GM12878 (cell line): Measurements from ENCODE around the gene MYL11. TPM values are rescaled to one million over a fixed set of nuclear protein-coding genes. Genes with fewer than 3 reads are reported as not detected.

Source experiments
- ATAC-seq: fragments of 200-7000 bp; cut with Tn5 transposase; 3 replicates; pipeline ENCODE4 v1.9.1; 2020; ENCODE audit warnings: mild to moderate bottlenecking, moderate library complexity
- BruUV-seq: library from RNA; stranded (reverse); fragments of 400-500 nt; replicated peaks from 2 replicates; lab custom pipeline; 2021; lab: Mats Ljungman, UMichigan
- CTCF ChIA-PET: fragments of 300-600 bp; sonication (Branson Sonifier 250); formaldehyde crosslinking; extraction: SDS; loops from one replicate; lab custom pipeline; 2021; ENCODE audit warnings: inconsistent platforms; lab: Yijun Ruan, JAX
- POLR2A ChIA-PET: fragments of 350-600 bp; formaldehyde crosslinking; extraction: SDS; loops from one replicate; lab custom pipeline; 2021; ENCODE audit warnings: inconsistent platforms; lab: Charles Lee
- RAD21 ChIA-PET: fragments of 300-600 bp; sonication (Branson Sonifier 250); formaldehyde crosslinking; loops from one replicate; lab custom pipeline; 2023; ENCODE audit warnings: antibody characterized with exemption; ENCODE audit not compliant: unreplicated experiment; lab: Charles Lee
- SMC1A ChIA-PET: fragments of 300-600 bp; sonication (Branson Sonifier 250); formaldehyde crosslinking; loops from one replicate; lab custom pipeline; 2023; ENCODE audit not compliant: unreplicated experiment, uncharacterized antibody; lab: Charles Lee
- DNase-seq: peaks from one replicate; pipeline ENCODE4 v3.0.0-alpha.2; 2011; ENCODE audit warnings: low read depth, low spot score
- FAIRE-seq: peaks from 3 replicates; lab custom pipeline; 2011; peaks lifted over from hg19 to GRCh38; lab: Jason Lieb, UNC
- H2AFZ ChIP-seq: 2 replicates; pipeline ENCODE4 v1.6.0; 2011; ENCODE audit warnings: low read depth, low read length, control low read depth; ENCODE audit not compliant: control insufficient read depth
- H3K27ac ChIP-seq: 2 replicates; pipeline ENCODE4 v1.5.1; 2011; ENCODE audit warnings: control low read depth; ENCODE audit not compliant: control insufficient read depth, insufficient read depth
- H3K27me3 ChIP-seq, 2 experiments: replicated peaks in 1 of 2; 2 replicates each; pipeline versions ENCODE4 v1.6.0 to v1.6.1; 2011; ENCODE audit warnings: low read length in 1 of 2; ENCODE audit not compliant: control insufficient read depth in 2 of 2, insufficient read depth in 2 of 2
- H3K36me3 ChIP-seq, 2 experiments: 2 replicates each; pipeline ENCODE4 v1.5.1; 2011; ENCODE audit warnings: low read length in 1 of 2; ENCODE audit not compliant: control insufficient read depth in 2 of 2, insufficient read depth in 2 of 2
- H3K4me1 ChIP-seq: 2 replicates; pipeline ENCODE4 v1.6.1; 2011; ENCODE audit warnings: mild to moderate bottlenecking, low read length, moderate library complexity, mixed read lengths; ENCODE audit not compliant: control insufficient read depth, insufficient read depth
- H3K4me2 ChIP-seq: 2 replicates; pipeline ENCODE4 v1.6.0; 2011; ENCODE audit warnings: control low read depth; ENCODE audit not compliant: control insufficient read depth, insufficient read depth
- H3K4me3 ChIP-seq: fragments of 200-600 bp; sonication (generic); 2 replicates; pipeline ENCODE4 v1.5.1; 2016
- H3K79me2 ChIP-seq: 2 replicates; pipeline ENCODE4 v1.6.0; 2011; ENCODE audit warnings: low read length; ENCODE audit not compliant: control insufficient read depth, insufficient read depth
- H3K9ac ChIP-seq: 2 replicates; pipeline ENCODE4 v1.8.0; 2011; ENCODE audit warnings: low read length, control low read depth, mixed read lengths; ENCODE audit not compliant: control insufficient read depth, insufficient read depth
- H3K9me3 ChIP-seq: replicated peaks from 3 replicates; pipeline ENCODE4 v1.5.1; 2011; ENCODE audit warnings: mild to moderate bottlenecking, low read length; ENCODE audit not compliant: control insufficient read depth, insufficient read depth
- H4K20me1 ChIP-seq: 2 replicates; pipeline ENCODE4 v1.6.0; 2011; ENCODE audit not compliant: control insufficient read depth, insufficient read depth
- BACH1 ChIP-seq: fragments of 450-650 bp; IDR thresholded peaks from 2 replicates; pipeline ENCODE4 v1.6.1; 2017; ENCODE audit warnings: mild to moderate bottlenecking, borderline replicate concordance
- FOXK2 ChIP-seq: fragments of 450-650 bp; IDR thresholded peaks from 2 replicates; pipeline ENCODE4 v1.6.1; 2017; ENCODE audit warnings: mild to moderate bottlenecking, moderate library complexity
- NR2C1 ChIP-seq: fragments of 450-650 bp; IDR thresholded peaks from 2 replicates; pipeline ENCODE4 v1.6.1; 2017; ENCODE audit warnings: antibody characterized with exemption, mild to moderate bottlenecking, moderate library complexity
- SRF ChIP-seq, 2 experiments: IDR thresholded peaks; 2 replicates each; pipeline ENCODE4 v1.6.1; 2011; ENCODE audit warnings: low read depth in 2 of 2, low read length in 2 of 2, mild to moderate bottlenecking in 1 of 2, moderate library complexity in 1 of 2
- ZNF622 ChIP-seq: fragments of 450-650 bp; IDR thresholded peaks from 2 replicates; pipeline ENCODE4 v1.6.1; 2017; ENCODE audit warnings: mild to moderate bottlenecking, inconsistent platforms
- WGBS: methylation state at CpG from one replicate; pipeline ENCODE4 v1.1.6; 2016; ENCODE audit warnings: low lambda C conversion rate; ENCODE audit not compliant: insufficient replicate concordance, insufficient coverage; ENCODE audit errors: missing lambda C conversion rate; 5-methylcytosine and 5-hydroxymethylcytosine counted together
- in situ Hi-C: fragments of 300-500 bp; cut with MboI; formaldehyde crosslinking; loops from 9 replicates; pipeline ENCODE4 v1.14.3; 2018; ENCODE audit warnings: mixed read lengths
- intact Hi-C: fragments of 100-400 bp; cut with micrococcal nuclease; formaldehyde crosslinking; loops from one replicate; pipeline ENCODE4 v1.14.2; 2022; ENCODE audit not compliant: unreplicated experiment
- polyA plus RNA-seq, 11 experiments: library from polyadenylated mRNA; depleted of rRNA in 4 of 11; unstranded in 6 of 11; stranded (reverse) in 5 of 11; fragments of >200 nt; fragmentation: Nextera tagmentation in 4 of 11; fragmentation: Illumina TruSeq in 1 of 11; extraction: Ambion mirVana in 4 of 11; extraction: Trizol in 1 of 11; gene quantifications; 1 replicate in 1 of 11; 2 replicates in 10 of 11; pipeline versions ENCODE4 v1.2.1 to v1.2.3, GENCODE V29; 2011 to 2016; ENCODE audit warnings: inconsistent platforms in 2 of 11, missing spikeins in 2 of 11, low read depth in 1 of 11
- total RNA-seq, 4 experiments: library from RNA; depleted of rRNA in 3 of 4; stranded (reverse); fragments of >200 nt in 3 of 4; fragmentation: Illumina TruSeq in 1 of 4; extraction: Trizol in 1 of 4; gene quantifications; 2 replicates each; pipeline versions ENCODE4 v1.2.1 to v1.2.3, GENCODE V29; 2013 to 2021
- TF ChIP-seq, protein P1 (sequence below), 3 experiments: IDR thresholded peaks in 2 of 3; conservative IDR thresholded peaks in 1 of 3; 2 replicates each; pipeline ENCODE4 v1.5.1; 2011; ENCODE audit warnings: low read depth in 3 of 3, low read length in 3 of 3, mild to moderate bottlenecking in 3 of 3, control low read depth in 2 of 3, moderate library complexity in 2 of 3, inconsistent platforms in 1 of 3, mixed read lengths in 1 of 3; ENCODE audit not compliant: control insufficient read depth in 2 of 3, insufficient read depth in 1 of 3; ENCODE audit errors: extremely low read depth in 1 of 3
- TF ChIP-seq, protein P2 (sequence below): IDR thresholded peaks from 2 replicates; pipeline ENCODE4 v1.6.1; 2012; ENCODE audit warnings: improper control_type of control experiment, low read depth, low read length; ENCODE audit not compliant: insufficient replicate concordance

MYL11 gene
- total and polyA plus RNA-seq, 10 of the 15 experiments (the other 5 are each of a cell fraction or from before 2014, with no cell fraction given) = 0.19 to 1.2 (median 0.61) TPM; not detected in 5

DNA sequence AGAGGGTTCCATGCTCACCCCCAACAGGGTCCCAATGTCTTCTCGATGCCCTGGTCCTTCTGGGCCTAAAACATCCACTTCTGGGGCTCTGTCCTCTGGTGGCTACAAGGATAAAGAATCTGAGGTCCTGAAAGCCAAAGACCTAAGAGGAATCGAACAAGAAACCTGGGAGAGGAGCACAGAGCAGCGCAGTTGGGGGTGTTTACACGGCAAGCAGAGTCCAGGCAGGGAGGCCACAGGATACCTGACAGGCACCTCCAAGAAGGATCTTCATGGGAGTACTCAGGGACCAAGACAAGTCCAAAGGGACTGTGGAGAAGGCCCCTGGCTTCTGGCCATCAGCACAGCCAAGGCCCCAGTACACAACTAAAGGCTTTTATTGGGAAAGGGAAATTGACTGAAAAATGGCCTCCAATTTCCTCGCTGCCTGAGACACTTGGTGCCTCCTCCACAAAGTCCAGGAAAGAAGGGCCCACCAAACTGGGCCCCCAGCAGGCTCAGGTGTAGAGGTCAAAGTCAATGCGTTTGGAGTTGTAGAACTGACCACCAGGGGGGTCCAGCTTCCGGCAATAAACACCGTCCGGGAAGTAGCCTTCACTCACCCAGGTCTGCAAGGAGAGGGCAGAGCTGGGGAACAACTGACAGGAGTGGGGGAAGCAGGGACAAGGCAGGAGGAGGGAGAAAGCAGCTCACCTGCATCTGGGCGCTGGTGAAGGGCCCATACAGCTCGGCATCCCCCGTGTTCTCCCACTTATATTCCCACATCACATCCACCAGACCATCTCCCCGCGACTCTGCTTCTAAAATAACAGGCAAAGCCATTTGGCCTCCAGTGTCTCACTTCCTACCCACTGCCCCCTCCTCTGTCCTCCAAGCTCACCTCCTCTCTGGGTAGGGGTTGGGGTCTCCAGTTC is 21.9 kb upstream of the MYL11 start:
- no peak for TF ChIP-seq SRF (IDR thresholded peaks at IDR 0.05; ENCODE audit: low read depth in 2 of 2, low read length in 2 of 2)
- no peak for TF ChIP-seq ZNF622
- TF ChIP-seq, protein P1, sequence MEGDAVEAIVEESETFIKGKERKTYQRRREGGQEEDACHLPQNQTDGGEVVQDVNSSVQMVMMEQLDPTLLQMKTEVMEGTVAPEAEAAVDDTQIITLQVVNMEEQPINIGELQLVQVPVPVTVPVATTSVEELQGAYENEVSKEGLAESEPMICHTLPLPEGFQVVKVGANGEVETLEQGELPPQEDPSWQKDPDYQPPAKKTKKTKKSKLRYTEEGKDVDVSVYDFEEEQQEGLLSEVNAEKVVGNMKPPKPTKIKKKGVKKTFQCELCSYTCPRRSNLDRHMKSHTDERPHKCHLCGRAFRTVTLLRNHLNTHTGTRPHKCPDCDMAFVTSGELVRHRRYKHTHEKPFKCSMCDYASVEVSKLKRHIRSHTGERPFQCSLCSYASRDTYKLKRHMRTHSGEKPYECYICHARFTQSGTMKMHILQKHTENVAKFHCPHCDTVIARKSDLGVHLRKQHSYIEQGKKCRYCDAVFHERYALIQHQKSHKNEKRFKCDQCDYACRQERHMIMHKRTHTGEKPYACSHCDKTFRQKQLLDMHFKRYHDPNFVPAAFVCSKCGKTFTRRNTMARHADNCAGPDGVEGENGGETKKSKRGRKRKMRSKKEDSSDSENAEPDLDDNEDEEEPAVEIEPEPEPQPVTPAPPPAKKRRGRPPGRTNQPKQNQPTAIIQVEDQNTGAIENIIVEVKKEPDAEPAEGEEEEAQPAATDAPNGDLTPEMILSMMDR (IDR thresholded peaks at IDR 0.05 in 2 of 3, conservative IDR thresholded peaks at IDR 0.05 in 1 of 3; ENCODE audit: control insufficient read depth in 2 of 3, extremely low read depth in 1 of 3, insufficient read depth in 1 of 3, low read depth in 3 of 3, low read length in 3 of 3) = 0 out of 6 replicates have a peak, but pooled peaks of 2 of the 3 experiments have one; percentile 7 to 23
- TF ChIP-seq NR2C1 = no peak
- TF ChIP-seq, protein P2, sequence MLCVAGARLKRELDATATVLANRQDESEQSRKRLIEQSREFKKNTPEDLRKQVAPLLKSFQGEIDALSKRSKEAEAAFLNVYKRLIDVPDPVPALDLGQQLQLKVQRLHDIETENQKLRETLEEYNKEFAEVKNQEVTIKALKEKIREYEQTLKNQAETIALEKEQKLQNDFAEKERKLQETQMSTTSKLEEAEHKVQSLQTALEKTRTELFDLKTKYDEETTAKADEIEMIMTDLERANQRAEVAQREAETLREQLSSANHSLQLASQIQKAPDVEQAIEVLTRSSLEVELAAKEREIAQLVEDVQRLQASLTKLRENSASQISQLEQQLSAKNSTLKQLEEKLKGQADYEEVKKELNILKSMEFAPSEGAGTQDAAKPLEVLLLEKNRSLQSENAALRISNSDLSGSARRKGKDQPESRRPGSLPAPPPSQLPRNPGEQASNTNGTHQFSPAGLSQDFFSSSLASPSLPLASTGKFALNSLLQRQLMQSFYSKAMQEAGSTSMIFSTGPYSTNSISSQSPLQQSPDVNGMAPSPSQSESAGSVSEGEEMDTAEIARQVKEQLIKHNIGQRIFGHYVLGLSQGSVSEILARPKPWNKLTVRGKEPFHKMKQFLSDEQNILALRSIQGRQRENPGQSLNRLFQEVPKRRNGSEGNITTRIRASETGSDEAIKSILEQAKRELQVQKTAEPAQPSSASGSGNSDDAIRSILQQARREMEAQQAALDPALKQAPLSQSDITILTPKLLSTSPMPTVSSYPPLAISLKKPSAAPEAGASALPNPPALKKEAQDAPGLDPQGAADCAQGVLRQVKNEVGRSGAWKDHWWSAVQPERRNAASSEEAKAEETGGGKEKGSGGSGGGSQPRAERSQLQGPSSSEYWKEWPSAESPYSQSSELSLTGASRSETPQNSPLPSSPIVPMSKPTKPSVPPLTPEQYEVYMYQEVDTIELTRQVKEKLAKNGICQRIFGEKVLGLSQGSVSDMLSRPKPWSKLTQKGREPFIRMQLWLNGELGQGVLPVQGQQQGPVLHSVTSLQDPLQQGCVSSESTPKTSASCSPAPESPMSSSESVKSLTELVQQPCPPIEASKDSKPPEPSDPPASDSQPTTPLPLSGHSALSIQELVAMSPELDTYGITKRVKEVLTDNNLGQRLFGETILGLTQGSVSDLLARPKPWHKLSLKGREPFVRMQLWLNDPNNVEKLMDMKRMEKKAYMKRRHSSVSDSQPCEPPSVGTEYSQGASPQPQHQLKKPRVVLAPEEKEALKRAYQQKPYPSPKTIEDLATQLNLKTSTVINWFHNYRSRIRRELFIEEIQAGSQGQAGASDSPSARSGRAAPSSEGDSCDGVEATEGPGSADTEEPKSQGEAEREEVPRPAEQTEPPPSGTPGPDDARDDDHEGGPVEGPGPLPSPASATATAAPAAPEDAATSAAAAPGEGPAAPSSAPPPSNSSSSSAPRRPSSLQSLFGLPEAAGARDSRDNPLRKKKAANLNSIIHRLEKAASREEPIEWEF = no peak
- TF ChIP-seq BACH1 = no peak
- no peak for TF ChIP-seq FOXK2
- H3K27ac ChIP-seq = no peak overlapping the region
- H3K4me3 ChIP-seq = no peak overlapping the region
- ATAC-seq = no peak
- FAIRE-seq = no peak
- no peaks in the 10 kb centered on the region for H3K9me3 ChIP-seq
- DNase-seq = no peak
- H3K27me3 ChIP-seq = no peaks in the 10 kb centered on the region
- H3K79me2 ChIP-seq = peaks cover 18% of the 10 kb centered on the region
- peaks cover 8% of the 10 kb centered on the region for H4K20me1 ChIP-seq
- H3K36me3 ChIP-seq = peaks cover 3 to 9% of the 10 kb centered on the region in 2 experiments
- in situ Hi-C loops = no loop called here
- H3K4me2 ChIP-seq = no peak overlapping the region
- ChIA-PET POLR2A (interaction anchor here (0.6 to 2.2 kb wide), 2 partner anchors 16 to 521 kb away, joined by 3 to 8 read pairs; no protein-coding TSS in a partner anchor), SMC1A (no interaction called here), RAD21 (interaction anchor here (0.6 to 4.3 kb wide), 2 partner anchors 17 to 907 kb away, joined by 3 to 33 read pairs; partner anchors contain the start of gene TBC1D10B), CTCF (interaction anchor here (2.8 kb wide), 1 partner anchor 56 kb away, joined by 15 read pairs; the partner anchor contains the start of gene ZNF771)
- H3K9ac ChIP-seq = no peak overlapping the region
- no peak overlapping the region for H2AFZ ChIP-seq
- 81% methylated on average over 14 of the region's 14 CpGs for WGBS
- no TSS peak for BruUV-seq
- H3K4me1 ChIP-seq = peaks cover 40% of the 10 kb centered on the region
- intact Hi-C loops = loop anchor here (10.0 kb wide), 1 partner anchor 258 kb away; the partner anchor contains the start of genes TBX6 and YPEL3
